NCI-H2107 treated with DMSO at 0.1 percent for 48 hours (cell line): ENCODE data around the gene DLG2.

Experiments used
- DNase-seq: peaks from one replicate; lab custom pipeline; 2025; ENCODE audit not compliant: unreplicated experiment; lab: John Stamatoyannopoulos, UW

Gene DLG2

GRCh38 chr11:84089072-84090057, 1537.8 kb downstream of the DLG2 start:
- no peak for DNase-seq

- no peak for DNase-seq
Observed at GRCh38 chr11:84071851-84072250, 1555.3 kb downstream of the DLG2 start.

GRCh38 chr11:84069048-84069447, 1558.1 kb downstream of the DLG2 start:
- DNase-seq, result no peak

GRCh38 chr11:84061726-84062125, 1565.4 kb downstream of the DLG2 start:
- no peak for DNase-seq

- no peak for DNase-seq
Observed at GRCh38 chr11:84056653-84057376, 1570.3 kb downstream of the DLG2 start.

- no peak for DNase-seq
Observed at GRCh38 chr11:84045146-84045545, 1582.0 kb downstream of the DLG2 start.

GRCh38 chr11:84044706-84045105, 1582.4 kb downstream of the DLG2 start:
- no peak for DNase-seq

- DNase-seq, result no peak
Observed at GRCh38 chr11:84036664-84037194, 1590.4 kb downstream of the DLG2 start.

- no peak for DNase-seq
Observed at GRCh38 chr11:84035645-84036044, 1591.5 kb downstream of the DLG2 start.

GRCh38 chr11:84034484-84034883, 1592.7 kb downstream of the DLG2 start:
- no peak for DNase-seq

- no peak for DNase-seq
Observed at GRCh38 chr11:84024266-84024665, 1602.9 kb downstream of the DLG2 start.

- no peak for DNase-seq
Observed at GRCh38 chr11:84022695-84023094, 1604.4 kb downstream of the DLG2 start.

GRCh38 chr11:84022201-84022600, 1604.9 kb downstream of the DLG2 start:
- no peak for DNase-seq

- no peak for DNase-seq
Observed at GRCh38 chr11:84021291-84021690, 1605.9 kb downstream of the DLG2 start.

GRCh38 chr11:84019571-84020194, 1607.5 kb downstream of the DLG2 start:
- no peak for DNase-seq

GRCh38 chr11:84014539-84014938, 1612.6 kb downstream of the DLG2 start:
- DNase-seq, result no peak

- no peak for DNase-seq
Observed at GRCh38 chr11:84012171-84012826, 1614.8 kb downstream of the DLG2 start.

GRCh38 chr11:84003181-84003580, 1624.0 kb downstream of the DLG2 start:
- no peak for DNase-seq

GRCh38 chr11:83998921-83999320, 1628.2 kb downstream of the DLG2 start:
- no peak for DNase-seq

- DNase-seq, result no peak
Observed at GRCh38 chr11:83990160-83990733, 1636.9 kb downstream of the DLG2 start.
